Measurements from ENCODE around the gene NSUN4. TPM values are rescaled to one million over a fixed set of nuclear protein-coding genes. Genes with fewer than 3 reads are reported as not detected.

The NSUN4 gene
- total and polyA plus RNA-seq, 2 of the 13 experiments (the other 11 are each of a cell fraction or from before 2014, with no cell fraction given) = 21.5 to 23.5 TPM

DNA sequence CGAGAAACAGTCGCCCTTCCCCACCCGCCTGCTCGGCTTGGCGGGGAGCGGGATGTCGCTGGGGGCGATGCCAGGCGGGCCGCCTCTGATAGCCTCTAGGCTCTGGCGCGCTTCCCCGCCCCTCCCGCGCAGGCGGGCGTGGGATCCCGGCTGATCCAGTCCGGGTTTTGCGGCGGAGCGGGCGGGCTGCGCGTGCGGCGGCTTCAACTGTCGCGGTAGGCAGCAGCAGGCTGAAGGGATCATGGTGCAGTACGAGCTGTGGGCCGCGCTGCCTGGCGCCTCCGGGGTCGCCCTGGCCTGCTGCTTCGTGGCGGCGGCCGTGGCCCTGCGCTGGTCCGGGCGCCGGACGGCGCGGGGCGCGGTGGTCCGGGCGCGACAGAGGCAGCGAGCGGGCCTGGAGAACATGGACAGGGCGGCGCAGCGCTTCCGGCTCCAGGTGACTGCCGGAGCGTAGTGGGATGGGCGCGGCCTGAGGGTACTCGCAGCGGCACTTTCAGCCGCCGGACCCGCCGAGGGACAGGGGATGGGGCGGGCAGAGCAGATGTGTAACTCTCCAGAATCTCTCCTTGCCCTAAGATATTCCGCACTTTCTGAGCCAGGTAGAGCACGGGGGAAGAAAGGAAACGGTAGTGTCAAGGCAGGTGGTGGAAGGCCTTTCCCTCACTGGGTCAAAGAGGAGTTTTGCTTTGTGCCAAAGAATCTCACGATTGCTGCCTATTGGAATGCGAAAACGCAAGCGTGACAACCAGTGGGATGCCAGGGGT is 53.7 kb downstream of the NSUN4 start, which contains the start of gene FAAH (continued):
- TF ChIP-seq FUBP1 (CRISPR knock-in tag; IDR thresholded peaks at IDR 0.05; ENCODE audit: borderline replicate concordance) (no peak), KLF9 (CRISPR knock-in tag; IDR thresholded peaks at IDR 0.05; ENCODE audit: low read depth) (no peak), FOXA3 (CRISPR knock-in tag; IDR thresholded peaks at IDR 0.05) (0 out of 2 replicates have a peak, but pooled peaks have one; percentile 36), DPF2 (CRISPR knock-in tag; IDR thresholded peaks at IDR 0.05; ENCODE audit: borderline replicate concordance, low read depth) (no peak), GABPA (IDR thresholded peaks at IDR 0.05; ENCODE audit: low read depth, low read length) (no peak), GABPA (CRISPR knock-in tag; IDR thresholded peaks at IDR 0.05; ENCODE audit: low read depth) (no peak), MAFG (CRISPR knock-in tag; IDR thresholded peaks at IDR 0.05) (no peak), FOXJ3 (CRISPR knock-in tag; IDR thresholded peaks at IDR 0.05; ENCODE audit: borderline replicate concordance) (no peak), RFXAP (CRISPR knock-in tag; IDR thresholded peaks at IDR 0.05; ENCODE audit: borderline replicate concordance) (peak; percentile 81), ZNF7 (CRISPR knock-in tag; IDR thresholded peaks at IDR 0.05) (no peak), POGK (CRISPR knock-in tag; conservative IDR thresholded peaks at IDR 0.05) (peak; percentile 88), ZNF879 (CRISPR knock-in tag; IDR thresholded peaks at IDR 0.05) (peak; percentile 96), TBP (CRISPR knock-in tag; IDR thresholded peaks at IDR 0.05) (no peak), PHF20 (CRISPR knock-in tag; IDR thresholded peaks at IDR 0.05) (peak; percentile 77), AKAP8 (CRISPR knock-in tag; IDR thresholded peaks at IDR 0.05) (no peak), ZNF557 (CRISPR knock-in tag; IDR thresholded peaks at IDR 0.05) (peak; percentile 91; the same call in 1 of the 2 replicates), IRF1 (CRISPR knock-in tag; IDR thresholded peaks at IDR 0.05; ENCODE audit: low read depth) (no peak), HOXA7 (CRISPR knock-in tag; IDR thresholded peaks at IDR 0.05) (no peak), ZNF749 (CRISPR knock-in tag; IDR thresholded peaks at IDR 0.05; ENCODE audit: borderline replicate concordance) (peak; percentile 77; the same call in 1 of the 2 replicates), FOXK2 (IDR thresholded peaks at IDR 0.05) (no peak), TMF1 (CRISPR knock-in tag; IDR thresholded peaks at IDR 0.05; ENCODE audit: low read depth) (peak; percentile 98)
- TF ChIP-seq, protein P1, sequence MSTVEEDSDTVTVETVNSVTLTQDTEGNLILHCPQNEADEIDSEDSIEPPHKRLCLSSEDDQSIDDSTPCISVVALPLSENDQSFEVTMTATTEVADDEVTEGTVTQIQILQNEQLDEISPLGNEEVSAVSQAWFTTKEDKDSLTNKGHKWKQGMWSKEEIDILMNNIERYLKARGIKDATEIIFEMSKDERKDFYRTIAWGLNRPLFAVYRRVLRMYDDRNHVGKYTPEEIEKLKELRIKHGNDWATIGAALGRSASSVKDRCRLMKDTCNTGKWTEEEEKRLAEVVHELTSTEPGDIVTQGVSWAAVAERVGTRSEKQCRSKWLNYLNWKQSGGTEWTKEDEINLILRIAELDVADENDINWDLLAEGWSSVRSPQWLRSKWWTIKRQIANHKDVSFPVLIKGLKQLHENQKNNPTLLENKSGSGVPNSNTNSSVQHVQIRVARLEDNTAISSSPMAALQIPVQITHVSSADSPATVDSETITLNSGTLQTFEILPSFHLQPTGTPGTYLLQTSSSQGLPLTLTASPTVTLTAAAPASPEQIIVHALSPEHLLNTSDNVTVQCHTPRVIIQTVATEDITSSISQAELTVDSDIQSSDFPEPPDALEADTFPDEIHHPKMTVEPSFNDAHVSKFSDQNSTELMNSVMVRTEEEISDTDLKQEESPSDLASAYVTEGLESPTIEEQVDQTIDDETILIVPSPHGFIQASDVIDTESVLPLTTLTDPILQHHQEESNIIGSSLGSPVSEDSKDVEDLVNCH (CRISPR knock-in tag; IDR thresholded peaks at IDR 0.05) = no peak
- TF ChIP-seq, protein P2, sequence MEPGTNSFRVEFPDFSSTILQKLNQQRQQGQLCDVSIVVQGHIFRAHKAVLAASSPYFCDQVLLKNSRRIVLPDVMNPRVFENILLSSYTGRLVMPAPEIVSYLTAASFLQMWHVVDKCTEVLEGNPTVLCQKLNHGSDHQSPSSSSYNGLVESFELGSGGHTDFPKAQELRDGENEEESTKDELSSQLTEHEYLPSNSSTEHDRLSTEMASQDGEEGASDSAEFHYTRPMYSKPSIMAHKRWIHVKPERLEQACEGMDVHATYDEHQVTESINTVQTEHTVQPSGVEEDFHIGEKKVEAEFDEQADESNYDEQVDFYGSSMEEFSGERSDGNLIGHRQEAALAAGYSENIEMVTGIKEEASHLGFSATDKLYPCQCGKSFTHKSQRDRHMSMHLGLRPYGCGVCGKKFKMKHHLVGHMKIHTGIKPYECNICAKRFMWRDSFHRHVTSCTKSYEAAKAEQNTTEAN (CRISPR knock-in tag; conservative IDR thresholded peaks at IDR 0.05) = peak; percentile 68; the same call in 1 of the 2 replicates

All from HepG2 (cell line).